ENCODE measurements around the gene NTF3. TPM values are rescaled to one million over a fixed set of nuclear protein-coding genes. Genes with fewer than 3 reads are reported as not detected.

NTF3 gene
- total RNA-seq, 2 experiments from 2014 or later: not detected

DNA sequence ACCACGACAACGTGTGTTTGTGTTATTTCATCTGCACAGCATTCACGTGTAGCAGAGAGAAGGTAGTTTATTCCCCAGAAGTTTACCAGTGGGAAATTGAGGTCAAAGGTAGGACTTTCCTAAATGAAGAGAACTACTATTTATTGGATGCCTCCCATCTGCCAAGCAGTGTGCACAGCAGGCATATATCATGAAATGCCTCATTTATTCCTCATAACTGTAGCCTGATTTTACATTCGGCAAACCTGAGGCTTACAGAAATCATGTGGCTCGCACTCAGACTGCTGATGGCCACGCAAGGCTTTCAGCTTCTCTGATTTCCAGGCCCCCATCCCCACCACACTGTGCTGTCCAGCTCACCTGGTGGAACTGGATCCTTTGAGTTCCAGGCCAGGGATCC, 33.5 kb downstream of the NTF3 start:
- no peak for DNase-seq
- H3K27ac ChIP-seq (ENCODE audit: low read depth in 1 of 2, low read length in 2 of 2): no peak overlapping the region
- H3K4me1 ChIP-seq (ENCODE audit: insufficient read depth, low read length): no peaks in the 10 kb centered on the region
- no peak for ATAC-seq (ENCODE audit: poor library complexity)
- H3K27me3 ChIP-seq (ENCODE audit: control insufficient read depth in 1 of 2, insufficient read depth in 2 of 2, low read length in 2 of 2): peaks cover 0 to 8% of the 10 kb centered on the region in 2 experiments
- Mint-ChIP-seq H3K9me3 (no peaks in the 10 kb centered on the region), H3K27ac (no peak overlapping the region), H3K4me1 (ENCODE audit: low read depth) (no peaks in the 10 kb centered on the region), H3K27me3 (peaks cover 13% of the 10 kb centered on the region), H3K36me3 (ENCODE audit: low read depth) (no peaks in the 10 kb centered on the region), H3K4me3 (no peak overlapping the region)
- intact Hi-C loops (cut with DNase I, micrococcal nuclease): no loop called here
- CTCF ChIA-PET: no interaction called here
- H3K4me3 ChIP-seq (ENCODE audit: low read length): no peak overlapping the region
- no peaks in the 10 kb centered on the region for H3K36me3 ChIP-seq (ENCODE audit: insufficient read depth, low read length)
- TF ChIP-seq, protein P1, sequence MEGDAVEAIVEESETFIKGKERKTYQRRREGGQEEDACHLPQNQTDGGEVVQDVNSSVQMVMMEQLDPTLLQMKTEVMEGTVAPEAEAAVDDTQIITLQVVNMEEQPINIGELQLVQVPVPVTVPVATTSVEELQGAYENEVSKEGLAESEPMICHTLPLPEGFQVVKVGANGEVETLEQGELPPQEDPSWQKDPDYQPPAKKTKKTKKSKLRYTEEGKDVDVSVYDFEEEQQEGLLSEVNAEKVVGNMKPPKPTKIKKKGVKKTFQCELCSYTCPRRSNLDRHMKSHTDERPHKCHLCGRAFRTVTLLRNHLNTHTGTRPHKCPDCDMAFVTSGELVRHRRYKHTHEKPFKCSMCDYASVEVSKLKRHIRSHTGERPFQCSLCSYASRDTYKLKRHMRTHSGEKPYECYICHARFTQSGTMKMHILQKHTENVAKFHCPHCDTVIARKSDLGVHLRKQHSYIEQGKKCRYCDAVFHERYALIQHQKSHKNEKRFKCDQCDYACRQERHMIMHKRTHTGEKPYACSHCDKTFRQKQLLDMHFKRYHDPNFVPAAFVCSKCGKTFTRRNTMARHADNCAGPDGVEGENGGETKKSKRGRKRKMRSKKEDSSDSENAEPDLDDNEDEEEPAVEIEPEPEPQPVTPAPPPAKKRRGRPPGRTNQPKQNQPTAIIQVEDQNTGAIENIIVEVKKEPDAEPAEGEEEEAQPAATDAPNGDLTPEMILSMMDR (IDR thresholded peaks at IDR 0.05): no peak
- H3K9me3 ChIP-seq (ENCODE audit: control insufficient read depth in 1 of 2, insufficient read depth in 1 of 2, low read length in 2 of 2): no peaks in the 10 kb centered on the region
- POLR2A ChIA-PET: no interaction called here

- no peak overlapping the region for H3K4me3 ChIP-seq (ENCODE audit: low read length)
- no peak for DNase-seq
- Mint-ChIP-seq H3K9me3 (no peaks in the 10 kb centered on the region), H3K36me3 (ENCODE audit: low read depth) (no peaks in the 10 kb centered on the region), H3K4me1 (ENCODE audit: low read depth) (no peaks in the 10 kb centered on the region), H3K27ac (no peak overlapping the region), H3K4me3 (no peak overlapping the region), H3K27me3 (peaks cover 23% of the 10 kb centered on the region)
- no peaks in the 10 kb centered on the region for H3K36me3 ChIP-seq (ENCODE audit: insufficient read depth, low read length)
- ChIA-PET POLR2A (no interaction called here), CTCF (no interaction called here)
- ATAC-seq (ENCODE audit: poor library complexity): no peak
- intact Hi-C loops (cut with DNase I, micrococcal nuclease): no loop called here
- no peaks in the 10 kb centered on the region for H3K4me1 ChIP-seq (ENCODE audit: insufficient read depth, low read length)
- H3K27me3 ChIP-seq (ENCODE audit: control insufficient read depth in 1 of 2, insufficient read depth in 2 of 2, low read length in 2 of 2): peaks cover 0 to 8% of the 10 kb centered on the region in 2 experiments
- no peaks in the 10 kb centered on the region for H3K9me3 ChIP-seq (ENCODE audit: control insufficient read depth in 1 of 2, insufficient read depth in 1 of 2, low read length in 2 of 2)
- TF ChIP-seq, protein P1 (IDR thresholded peaks at IDR 0.05): no peak
- H3K27ac ChIP-seq (ENCODE audit: low read depth in 1 of 2, low read length in 2 of 2): no peak overlapping the region
Measured at GRCh38 chr12:5466521-5466960, 34.6 kb downstream of the NTF3 start.

DNA sequence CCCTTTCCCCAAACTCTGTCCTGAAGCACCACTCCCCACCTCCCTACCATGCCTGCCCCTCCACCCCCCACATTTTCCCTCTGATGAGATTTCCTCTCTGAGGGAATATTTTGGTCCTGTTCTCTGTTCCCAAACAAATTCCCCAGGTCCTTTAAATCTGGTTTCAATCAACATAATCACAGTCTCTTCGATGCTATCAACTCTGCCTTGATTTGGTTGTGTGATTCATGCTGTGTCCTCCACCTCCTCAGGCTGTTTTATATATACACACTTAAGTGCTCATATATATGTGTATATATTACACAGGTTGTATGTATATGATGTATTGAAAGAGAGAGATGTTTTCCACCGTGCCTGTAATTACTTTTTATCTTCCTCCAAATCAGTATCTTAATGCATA, 36.0 kb downstream of the NTF3 start:
- Mint-ChIP-seq H3K9me3 (no peaks in the 10 kb centered on the region), H3K4me1 (ENCODE audit: low read depth) (no peaks in the 10 kb centered on the region), H3K36me3 (ENCODE audit: low read depth) (no peaks in the 10 kb centered on the region), H3K4me3 (no peak overlapping the region), H3K27me3 (peaks cover 30% of the 10 kb centered on the region), H3K27ac (no peak overlapping the region)
- ATAC-seq (ENCODE audit: poor library complexity) (no peak), DNase-seq (no peak)
- Histone ChIP-seq H3K27me3 (ENCODE audit: control insufficient read depth in 1 of 2, insufficient read depth in 2 of 2, low read length in 2 of 2) (peaks cover 0 to 8% of the 10 kb centered on the region in 2 experiments), H3K27ac (ENCODE audit: low read depth in 1 of 2, low read length in 2 of 2) (no peak overlapping the region), H3K36me3 (ENCODE audit: insufficient read depth, low read length) (no peaks in the 10 kb centered on the region), H3K9me3 (ENCODE audit: control insufficient read depth in 1 of 2, insufficient read depth in 1 of 2, low read length in 2 of 2) (peaks cover 0 to 3% of the 10 kb centered on the region in 2 experiments), H3K4me1 (ENCODE audit: insufficient read depth, low read length) (no peaks in the 10 kb centered on the region), H3K4me3 (ENCODE audit: low read length) (no peak overlapping the region)
- intact Hi-C loops (cut with DNase I, micrococcal nuclease): no loop called here
- TF ChIP-seq, protein P1 (IDR thresholded peaks at IDR 0.05): no peak
- POLR2A ChIA-PET: no interaction called here
- CTCF ChIA-PET: no interaction called here
